Kidney capillary endothelial cell (primary cell): ENCODE data around the gene WBP2NL.
"Not testable (repeated sequence)": the region's sequence is repeated elsewhere in the genome, so short reads cannot be mapped to it uniquely, and the experiment has no call there.

Source experiments
- DNase-seq: peaks from one replicate; pipeline ENCODE4 v3.0.0-alpha.2; 2018; ENCODE audit warnings: low spot score

The WBP2NL gene

GRCh38 chr22:41998361-41999261, at the start of gene WBP2NL:
Gene WBP2NL, plus strand, starts transcription at chr22:41998788. Its CDS starts 31 bp downstream, at chr22:41998819.
- DNase-seq = peak; percentile 49

GRCh38 chr22:41948928-41949296, 49.7 kb upstream of the WBP2NL start:
- not testable (repeated sequence) for DNase-seq

- no peak for DNase-seq
These were observed 49.2 kb upstream of the WBP2NL start for GRCh38 chr22:41949297-41949965.

- DNase-seq = no peak
These were observed 46.6 kb upstream of the WBP2NL start, which contains the start of gene SMIM45 for GRCh38 chr22:41951898-41952474. Gene SMIM45, plus strand, starts transcription at chr22:41952150.

- DNase-seq = no peak
These were observed 45.9 kb upstream of the WBP2NL start for GRCh38 chr22:41952713-41953112.

GRCh38 chr22:41957941-41958556, 40.5 kb upstream of the WBP2NL start:
- no peak for DNase-seq

GRCh38 chr22:41963453-41964111, 35.0 kb upstream of the WBP2NL start:
- DNase-seq = no peak

GRCh38 chr22:41964112-41964491, 34.5 kb upstream of the WBP2NL start:
- DNase-seq = no peak

- DNase-seq = no peak
These were observed 32.4 kb upstream of the WBP2NL start for GRCh38 chr22:41966225-41966606.

GRCh38 chr22:41966607-41967240, 31.9 kb upstream of the WBP2NL start:
- DNase-seq = peak; percentile 93

- DNase-seq = no peak
These were observed 30.0 kb upstream of the WBP2NL start for GRCh38 chr22:41968601-41969000.

- no peak for DNase-seq
These were observed 29.4 kb upstream of the WBP2NL start, which contains the start of gene SEPTIN3 for GRCh38 chr22:41969110-41969646. Gene SEPTIN3, plus strand, starts transcription at chr22:41969443. Its CDS starts 2,050 bp downstream, at chr22:41971493.

- DNase-seq = no peak
These were observed 28.0 kb upstream of the WBP2NL start for GRCh38 chr22:41970601-41971000.

- no peak for DNase-seq
These were observed 27.2 kb upstream of the WBP2NL start for GRCh38 chr22:41971431-41971830.

GRCh38 chr22:41974691-41975290, 23.8 kb upstream of the WBP2NL start:
- DNase-seq = no peak

GRCh38 chr22:41975299-41976069, 23.1 kb upstream of the WBP2NL start:
- DNase-seq = no peak

GRCh38 chr22:41976070-41976901, 22.3 kb upstream of the WBP2NL start:
- no peak for DNase-seq

- no peak for DNase-seq
These were observed 21.5 kb upstream of the WBP2NL start for GRCh38 chr22:41976961-41977566.
